IMR-90 (cell line): Measurements from ENCODE around the gene LSMEM2. TPM values are rescaled to one million over a fixed set of nuclear protein-coding genes. Genes with fewer than 3 reads are reported as not detected.

ENCODE experiments used
- ATAC-seq: fragments of 200-7000 bp; cut with Tn5 transposase; 2 replicates; pipeline ENCODE4 v1.9.1; 2020; ENCODE audit warnings: low read depth, mild to moderate bottlenecking, moderate library complexity
- BruUV-seq: library from RNA; stranded (reverse); fragments of 400-500 nt; replicated peaks from 2 replicates; lab custom pipeline; 2021; lab: Mats Ljungman, UMichigan
- CTCF ChIA-PET: fragments of 300-600 bp; formaldehyde crosslinking; extraction: SDS; loops from one replicate; lab custom pipeline; 2021; ENCODE audit warnings: antibody characterized with exemption; lab: Yijun Ruan, JAX
- POLR2A ChIA-PET: fragments of 300-600 bp; sonication (Branson Sonifier 250); formaldehyde crosslinking; loops from one replicate; lab custom pipeline; 2022; ENCODE audit warnings: antibody characterized with exemption; ENCODE audit not compliant: unreplicated experiment; lab: Charles Lee
- DNase-seq: peaks from one replicate; pipeline ENCODE4 v3.0.0; 2013
- H2AFZ ChIP-seq: replicated peaks from 2 replicates; pipeline ENCODE3; 2013; ENCODE audit warnings: low read length, mild to moderate bottlenecking; ENCODE audit not compliant: poor library complexity
- H2AK5ac ChIP-seq: 2 replicates; pipeline ENCODE4 v1.6.1; 2013; ENCODE audit warnings: low read depth, low read length, inconsistent platforms
- H2AK9ac ChIP-seq: replicated peaks from 2 replicates; pipeline ENCODE3; 2013; ENCODE audit warnings: mild to moderate bottlenecking, low read depth, low read length, moderate library complexity; ENCODE audit not compliant: poor library complexity
- H2BK120ac ChIP-seq: 2 replicates; pipeline ENCODE4 v1.6.1; 2013; ENCODE audit warnings: low read depth, low read length, inconsistent platforms
- H2BK15ac ChIP-seq: 3 replicates; pipeline ENCODE4 v1.6.1; 2013; ENCODE audit warnings: low read depth, low read length, inconsistent platforms
- H2BK20ac ChIP-seq: 2 replicates; pipeline ENCODE4 v1.6.1; 2013; ENCODE audit warnings: low read depth, mild to moderate bottlenecking, inconsistent platforms, low read length, moderate library complexity
- H2BK5ac ChIP-seq: 2 replicates; pipeline ENCODE4 v1.6.1; 2013; ENCODE audit warnings: mild to moderate bottlenecking, low read depth, low read length, inconsistent platforms; ENCODE audit not compliant: poor library complexity, severe bottlenecking
- H3K14ac ChIP-seq: replicated peaks from 2 replicates; pipeline ENCODE4 v1.6.1; 2013; ENCODE audit warnings: low read depth, low read length, inconsistent platforms
- H3K18ac ChIP-seq: 2 replicates; pipeline ENCODE4 v1.6.1; 2013; ENCODE audit warnings: low read depth, low read length, control low read depth
- H3K23ac ChIP-seq: 2 replicates; pipeline ENCODE4 v1.6.1; 2013; ENCODE audit warnings: low read depth, low read length, inconsistent platforms
- H3K27ac ChIP-seq: 2 replicates; pipeline ENCODE4 v1.5.1; 2013; ENCODE audit warnings: mild to moderate bottlenecking, control low read depth, low read length; ENCODE audit not compliant: insufficient read depth
- H3K27me3 ChIP-seq: 2 replicates; pipeline ENCODE4 v1.6.1; 2013; ENCODE audit warnings: low read length; ENCODE audit not compliant: control insufficient read depth, insufficient read depth
- H3K36me3 ChIP-seq: 2 replicates; pipeline ENCODE4 v1.6.1; 2013; ENCODE audit warnings: low read length, mixed read lengths; ENCODE audit not compliant: control insufficient read depth, insufficient read depth
- H3K4ac ChIP-seq: 2 replicates; pipeline ENCODE4 v1.6.1; 2013; ENCODE audit warnings: low read depth, low read length, inconsistent platforms
- H3K4me1 ChIP-seq: 2 replicates; pipeline ENCODE4 v1.6.1; 2013; ENCODE audit warnings: low read length, mixed read lengths; ENCODE audit not compliant: control insufficient read depth, insufficient read depth
- H3K4me2 ChIP-seq: 2 replicates; pipeline ENCODE4 v1.6.1; 2013; ENCODE audit warnings: low read depth, mild to moderate bottlenecking, control low read depth, low read length, moderate library complexity
- H3K4me3 ChIP-seq: 2 replicates; pipeline ENCODE4 v1.5.1; 2013; ENCODE audit warnings: low read depth, mild to moderate bottlenecking, control low read depth, low read length, moderate library complexity; ENCODE audit not compliant: insufficient read depth
- H3K56ac ChIP-seq: 2 replicates; pipeline ENCODE4 v1.6.1; 2013; ENCODE audit warnings: low read length, inconsistent platforms; ENCODE audit not compliant: insufficient read depth; ENCODE audit errors: extremely low read depth
- H3K79me1 ChIP-seq, 2 experiments: 2 replicates each; pipeline ENCODE4 v1.6.1; 2013; ENCODE audit warnings: low read length in 2 of 2, inconsistent platforms in 1 of 2, low read depth in 1 of 2
- H3K9ac ChIP-seq: 2 replicates; pipeline ENCODE4 v1.6.1; 2013; ENCODE audit warnings: low read depth, low read length, control low read depth
- H3K9me1 ChIP-seq: 2 replicates; pipeline ENCODE4 v1.6.1; 2013; ENCODE audit warnings: low read length, inconsistent platforms; ENCODE audit not compliant: insufficient read depth
- H3K9me3 ChIP-seq: 2 replicates; pipeline ENCODE4 v1.6.1; 2013; ENCODE audit warnings: low read length; ENCODE audit not compliant: control insufficient read depth, insufficient read depth
- H4K20me1 ChIP-seq: 2 replicates; pipeline ENCODE4 v1.6.1; 2013; ENCODE audit warnings: low read length, inconsistent platforms; ENCODE audit not compliant: insufficient read depth
- H4K5ac ChIP-seq: 2 replicates; pipeline ENCODE4 v1.6.1; 2013; ENCODE audit warnings: mild to moderate bottlenecking, low read depth, low read length, control low read depth
- H4K8ac ChIP-seq, 2 experiments: 2 replicates each; pipeline ENCODE4 v1.6.1; 2013; ENCODE audit warnings: low read depth in 2 of 2, low read length in 2 of 2, control low read depth in 1 of 2, inconsistent platforms in 1 of 2
- H4K91ac ChIP-seq: 2 replicates; pipeline ENCODE4 v1.6.1; 2013; ENCODE audit warnings: low read depth, low read length, inconsistent platforms; ENCODE audit not compliant: insufficient read depth
- RFX5 ChIP-seq: IDR thresholded peaks from 2 replicates; pipeline ENCODE4 v1.8.0; 2012; ENCODE audit warnings: low read depth, mild to moderate bottlenecking, low read length, moderate library complexity
- WGBS, 2 experiments: methylation state at CpG; one replicate each; pipeline versions ENCODE4 v1.1.5 to v1.1.7; 2013; ENCODE audit warnings: missing lambda C conversion rate in 2 of 2; ENCODE audit not compliant: insufficient read length in 1 of 2; ENCODE audit errors: extremely low coverage in 2 of 2; 5-methylcytosine and 5-hydroxymethylcytosine counted together
- dilution Hi-C: fragments of 300-500 bp; cut with HindIII; formaldehyde crosslinking; loops from one replicate; pipeline ENCODE4 v1.14.3; 2018; ENCODE audit warnings: low sequenced_read_pairs; ENCODE audit not compliant: unreplicated experiment
- in situ Hi-C: fragments of 300-500 bp; cut with MboI; formaldehyde crosslinking; loops from 3 replicates; pipeline ENCODE4 v1.14.3; 2019; ENCODE audit warnings: low sequenced_read_pairs, inconsistent platforms, mixed read lengths
- intact Hi-C: fragments of 100-400 bp; cut with micrococcal nuclease; formaldehyde crosslinking; loops from 2 replicates; pipeline ENCODE4 v1.10.0; 2022
- polyA plus RNA-seq, 3 experiments: library from polyadenylated mRNA; depleted of rRNA; stranded (reverse); fragments of >200 nt; gene quantifications; 2 replicates each; pipeline ENCODE4 v1.2.3, GENCODE V29; 2012; ENCODE audit warnings: low replicate concordance in 1 of 3
- total RNA-seq: library from RNA; depleted of rRNA; stranded (reverse); fragments of >200 nt; gene quantifications from 2 replicates; pipeline ENCODE4 v1.2.3, GENCODE V29; 2012

LSMEM2 gene
- total and polyA plus RNA-seq, 2 of the 4 experiments (the other 2 are of a cell fraction): under 0.01 TPM; not detected in 1

GRCh38 chr3:50326182-50326541, 47.3 kb downstream of the LSMEM2 start:
- no peak overlapping the region for H2BK20ac ChIP-seq
- no peak overlapping the region for H2BK5ac ChIP-seq
- peaks cover 23 to 39% of the 10 kb centered on the region in 2 experiments; a peak in 3 of 4 replicates for H3K79me1 ChIP-seq
- H4K91ac ChIP-seq: no peak overlapping the region
- no peak overlapping the region for H3K9ac ChIP-seq
- no peak overlapping the region for H3K27ac ChIP-seq
- in situ Hi-C loops: loop anchor here (25.0 kb wide), 3 partner anchors 1061 to 1836 kb away; partner anchors contain the start of genes ABHD14B, GPR62, MANF and PCBP4
- H2AK9ac ChIP-seq: no peak overlapping the region
- H3K27me3 ChIP-seq: no peaks in the 10 kb centered on the region
- H4K20me1 ChIP-seq: peaks cover 8% of the 10 kb centered on the region
- dilution Hi-C loops: no loop called here
- POLR2A ChIA-PET: no interaction called here
- no peak overlapping the region for H3K4me3 ChIP-seq
- H2BK15ac ChIP-seq: no peak overlapping the region
- DNase-seq (no peak), ATAC-seq (no peak)
- no peak overlapping the region for H3K18ac ChIP-seq
- H3K36me3 ChIP-seq: peaks cover 22% of the 10 kb centered on the region
- TF ChIP-seq RFX5: no peak
- H3K14ac ChIP-seq: no peak overlapping the region
- no peak overlapping the region for H4K5ac ChIP-seq
- no peak overlapping the region for H3K56ac ChIP-seq
- no peak overlapping the region for H3K23ac ChIP-seq
- peaks cover 16% of the 10 kb centered on the region for H3K4me1 ChIP-seq
- H3K9me1 ChIP-seq: no peaks in the 10 kb centered on the region
- no peak overlapping the region for H2AK5ac ChIP-seq
- BruUV-seq: no TSS peak
- H2BK120ac ChIP-seq: no peak overlapping the region
- H3K4ac ChIP-seq: no peak overlapping the region
- no peaks in the 10 kb centered on the region for H3K9me3 ChIP-seq
- CTCF ChIA-PET: no interaction called here
- WGBS, 2 experiments: no CpG with 5 or more reads among the region's 8 CpGs
- intact Hi-C loops: no loop called here
- H3K4me2 ChIP-seq: no peak overlapping the region
- H2AFZ ChIP-seq: no peak overlapping the region
- no peak overlapping the region for H4K8ac ChIP-seq
